Vagina (tissue), 2 donors: ENCODE data around the gene SMARCD3.

Experiments used
- CTCF ChIP-seq, 3 experiments: fragments of 450-650 bp in 2 of 3; fragments of 200-600 bp in 1 of 3; sonication (generic) in 1 of 3; IDR thresholded peaks; one replicate each; pipeline ENCODE4 v1.5.1; 2017 to 2019; ENCODE audit warnings: antibody characterized with exemption in 3 of 3, mild to moderate bottlenecking in 2 of 3, moderate library complexity in 2 of 3
- POLR2A ChIP-seq, 2 donors: fragments of 450-650 bp; IDR thresholded peaks; one replicate each; pipeline ENCODE4 v1.6.1; 2017; ENCODE audit warnings: antibody characterized with exemption in 2 of 2, mild to moderate bottlenecking in 2 of 2, moderate library complexity in 2 of 2

- TF ChIP-seq POLR2A (IDR thresholded peaks at IDR 0.05): no peak
- no peak for TF ChIP-seq CTCF (IDR thresholded peaks at IDR 0.05)
Measured at GRCh38 chr7:151282111-151282510, 33.6 kb upstream of the SMARCD3 start.
